B cell (primary cell): ENCODE data around the gene USP6.
"Not testable (repeated sequence)": the region's sequence is repeated elsewhere in the genome, so short reads cannot be mapped to it uniquely, and the experiment has no call there.

Experiments
- EZH2 ChIP-seq: IDR thresholded peaks from 2 replicates; pipeline ENCODE4 v1.6.1; 2012; ENCODE audit warnings: borderline replicate concordance, low read depth, mild to moderate bottlenecking, moderate library complexity, low read length; ENCODE audit not compliant: insufficient read depth, poor library complexity, severe bottlenecking
- TF ChIP-seq, protein P1 (sequence below): fragments of 200-600 bp; IDR thresholded peaks from one replicate; pipeline ENCODE4 v1.8.0; 2022; ENCODE audit warnings: antibody characterized with exemption, mild to moderate bottlenecking

DNA sequence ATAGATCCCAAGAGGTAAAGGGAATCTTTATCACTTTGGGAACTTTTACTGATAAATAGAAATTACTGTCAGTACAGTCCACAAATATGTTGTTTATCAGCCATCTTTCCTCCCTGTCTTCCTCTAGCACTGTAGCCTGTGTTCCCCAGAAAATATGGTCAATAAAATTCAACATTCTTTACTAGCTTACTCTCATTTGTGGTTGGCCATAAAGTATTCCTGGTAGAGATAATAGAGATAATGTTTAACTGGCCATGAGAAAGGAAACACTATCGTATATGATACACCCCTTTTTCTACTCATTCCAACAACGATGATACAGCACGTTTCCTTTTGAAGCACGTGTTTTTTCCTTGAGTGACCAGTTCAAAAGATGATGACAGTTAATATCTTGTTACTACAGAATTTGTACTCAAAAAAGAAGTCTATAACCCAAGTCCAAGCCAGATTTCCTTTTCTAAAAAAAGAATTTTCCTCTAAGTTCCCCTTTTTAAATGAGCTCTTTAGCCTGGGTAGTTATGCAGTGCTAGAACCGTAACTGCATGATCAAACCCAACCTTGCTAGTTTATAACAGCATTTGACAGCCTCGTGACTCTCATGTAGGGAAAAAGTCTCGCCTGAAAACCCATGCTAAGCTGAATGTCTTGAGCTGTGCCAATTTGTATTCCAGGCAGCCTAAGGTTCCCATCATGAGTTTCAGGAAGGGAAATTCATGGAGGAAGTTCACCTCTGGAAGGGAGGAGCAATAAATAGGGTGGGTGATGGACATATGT lies 50.1 kb downstream of the USP6 start:
- TF ChIP-seq, protein P1, sequence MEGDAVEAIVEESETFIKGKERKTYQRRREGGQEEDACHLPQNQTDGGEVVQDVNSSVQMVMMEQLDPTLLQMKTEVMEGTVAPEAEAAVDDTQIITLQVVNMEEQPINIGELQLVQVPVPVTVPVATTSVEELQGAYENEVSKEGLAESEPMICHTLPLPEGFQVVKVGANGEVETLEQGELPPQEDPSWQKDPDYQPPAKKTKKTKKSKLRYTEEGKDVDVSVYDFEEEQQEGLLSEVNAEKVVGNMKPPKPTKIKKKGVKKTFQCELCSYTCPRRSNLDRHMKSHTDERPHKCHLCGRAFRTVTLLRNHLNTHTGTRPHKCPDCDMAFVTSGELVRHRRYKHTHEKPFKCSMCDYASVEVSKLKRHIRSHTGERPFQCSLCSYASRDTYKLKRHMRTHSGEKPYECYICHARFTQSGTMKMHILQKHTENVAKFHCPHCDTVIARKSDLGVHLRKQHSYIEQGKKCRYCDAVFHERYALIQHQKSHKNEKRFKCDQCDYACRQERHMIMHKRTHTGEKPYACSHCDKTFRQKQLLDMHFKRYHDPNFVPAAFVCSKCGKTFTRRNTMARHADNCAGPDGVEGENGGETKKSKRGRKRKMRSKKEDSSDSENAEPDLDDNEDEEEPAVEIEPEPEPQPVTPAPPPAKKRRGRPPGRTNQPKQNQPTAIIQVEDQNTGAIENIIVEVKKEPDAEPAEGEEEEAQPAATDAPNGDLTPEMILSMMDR, result not testable (repeated sequence)
- TF ChIP-seq EZH2, result not testable (repeated sequence)
